ENCODE results near the gene CASP7. TPM values are rescaled to one million over a fixed set of nuclear protein-coding genes. Genes with fewer than 3 reads are reported as not detected.

CASP7 gene
- 10 to 100 TPM in 4 of 5 donors, 1 to 10 TPM in 1; 9.7 to 15.9 (median 13.9) TPM for total RNA-seq
- total RNA-seq (2013): 21.4 TPM
- 11.5 to 38.1 (median 24.0) reads per million in 29 experiments for total RNA-seq

GRCh38 chr10:113679463-113680189 lies at the start of gene CASP7:
TSS of gene CASP7 (plus strand) at chr10:113679912. CDS start at chr10:113697494, 17,582 bp downstream.
- Histone ChIP-seq H3K27me3 (replicated peaks in 1 of 2; ENCODE audit: control insufficient read depth in 2 of 2, extremely low read depth in 1 of 2, insufficient read depth in 2 of 2, low read length in 1 of 2) (no peaks in the 10 kb centered on the region), H3K36me3 (ENCODE audit: control insufficient read depth in 2 of 2, extremely low read depth in 1 of 2, insufficient read depth in 1 of 2, low read length in 1 of 2) (no peaks in the 10 kb centered on the region), H3K4me1 (ENCODE audit: control insufficient read depth in 1 of 2, extremely low read depth in 1 of 2, insufficient read depth in 2 of 2, low read length in 2 of 2) (peaks cover 5 to 22% of the 10 kb centered on the region in 2 experiments), H3K27ac (ENCODE audit: low read length) (peak within 1 kb of the TSS; percentile 92), H3K9me3 (no peaks in the 10 kb centered on the region), H3K4me3 (ENCODE audit: control insufficient read depth in 1 of 2, extremely low read depth in 1 of 2, low read length in 1 of 2) (peak within 1 kb of the TSS; percentile 65 to 100)
- WGBS (ENCODE audit: insufficient coverage): under 1% methylated on average over 59 of the region's 68 CpGs
- H3K9me3 Mint-ChIP-seq: peaks cover 4 to 7% (median 4%) of the 10 kb centered on the region in 3 donors
- peaks cover 17% of the 10 kb centered on the region for H3K36me3 Mint-ChIP-seq
- H3K4me1 Mint-ChIP-seq: peaks cover 46 to 52% (median 51%) of the 10 kb centered on the region in 3 donors
- peak within 1 kb of the TSS; percentile 93 to 97 (median 96) for H3K4me3 Mint-ChIP-seq
- peak within 1 kb of the TSS; percentile 94 to 95 for H3K27ac Mint-ChIP-seq
- ATAC-seq (replicated peaks in 1 of 4) (peak; percentile 84 to 90 (median 89)), DNase-seq (peak; percentile 56 to 86 (median 72))
- POLR2A ChIA-PET: no interaction called here
- H3K27me3 Mint-ChIP-seq: no peaks in the 10 kb centered on the region
- CTCF ChIA-PET: no interaction called here

DNA sequence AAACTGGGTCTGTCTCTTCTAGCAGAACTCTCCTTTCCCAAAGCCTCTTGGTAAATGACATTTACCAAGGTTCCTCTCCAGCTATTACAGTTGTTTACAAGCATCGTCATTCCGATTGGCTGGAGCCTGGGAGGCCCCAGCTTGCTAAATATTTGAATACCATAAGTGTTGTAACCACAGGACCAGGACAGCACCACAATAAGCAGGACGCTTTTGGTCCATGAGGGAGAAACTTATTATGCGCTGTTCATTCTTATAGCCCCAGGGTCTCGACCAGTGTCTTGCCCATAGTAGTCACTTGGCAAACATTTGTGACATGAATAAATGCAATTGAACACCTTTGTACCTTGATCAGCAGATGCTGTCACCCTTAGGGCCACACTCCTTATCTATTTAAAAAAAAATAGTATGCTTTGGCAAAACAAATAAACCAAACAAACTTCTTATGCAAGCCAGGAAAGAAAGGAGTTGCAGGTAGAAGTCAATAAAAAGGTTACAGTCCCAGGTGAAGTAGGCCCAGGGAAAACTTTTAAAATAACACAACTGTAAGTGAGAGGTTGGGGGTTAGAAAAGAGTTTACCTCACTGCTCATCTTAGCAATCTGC lies 48.7 kb upstream of the CASP7 start:
- ChIA-PET POLR2A (no interaction called here), CTCF (interaction anchor here in 1 of 2 donors (0.7 kb wide), 1 partner anchor 29 kb away, joined by 3 read pairs; no protein-coding TSS in a partner anchor)
- 100% methylated on average over 3 of the region's 5 CpGs for WGBS (ENCODE audit: insufficient coverage)
- Histone ChIP-seq H3K27ac (ENCODE audit: low read length) (no peak overlapping the region), H3K4me1 (ENCODE audit: control insufficient read depth in 1 of 2, extremely low read depth in 1 of 2, insufficient read depth in 2 of 2, low read length in 2 of 2) (no peaks in the 10 kb centered on the region), H3K36me3 (ENCODE audit: control insufficient read depth in 2 of 2, extremely low read depth in 1 of 2, insufficient read depth in 1 of 2, low read length in 1 of 2) (no peaks in the 10 kb centered on the region), H3K4me3 (ENCODE audit: control insufficient read depth in 1 of 2, extremely low read depth in 1 of 2, low read length in 1 of 2) (no peak overlapping the region), H3K9me3 (no peaks in the 10 kb centered on the region), H3K27me3 (replicated peaks in 1 of 2; ENCODE audit: control insufficient read depth in 2 of 2, extremely low read depth in 1 of 2, insufficient read depth in 2 of 2, low read length in 1 of 2) (peaks cover 0 to 15% of the 10 kb centered on the region in 2 experiments)
- DNase-seq (no peak), ATAC-seq (replicated peaks in 1 of 4) (no peak)
- Mint-ChIP-seq H3K4me3 (no peak overlapping the region), H3K4me1 (no peaks in the 10 kb centered on the region), H3K27me3 (peaks cover 12 to 14% of the 10 kb centered on the region in 2 donors), H3K9me3 (peaks cover 0 to 5% (median 0%) of the 10 kb centered on the region in 3 donors), H3K27ac (no peak overlapping the region), H3K36me3 (no peaks in the 10 kb centered on the region)

DNA sequence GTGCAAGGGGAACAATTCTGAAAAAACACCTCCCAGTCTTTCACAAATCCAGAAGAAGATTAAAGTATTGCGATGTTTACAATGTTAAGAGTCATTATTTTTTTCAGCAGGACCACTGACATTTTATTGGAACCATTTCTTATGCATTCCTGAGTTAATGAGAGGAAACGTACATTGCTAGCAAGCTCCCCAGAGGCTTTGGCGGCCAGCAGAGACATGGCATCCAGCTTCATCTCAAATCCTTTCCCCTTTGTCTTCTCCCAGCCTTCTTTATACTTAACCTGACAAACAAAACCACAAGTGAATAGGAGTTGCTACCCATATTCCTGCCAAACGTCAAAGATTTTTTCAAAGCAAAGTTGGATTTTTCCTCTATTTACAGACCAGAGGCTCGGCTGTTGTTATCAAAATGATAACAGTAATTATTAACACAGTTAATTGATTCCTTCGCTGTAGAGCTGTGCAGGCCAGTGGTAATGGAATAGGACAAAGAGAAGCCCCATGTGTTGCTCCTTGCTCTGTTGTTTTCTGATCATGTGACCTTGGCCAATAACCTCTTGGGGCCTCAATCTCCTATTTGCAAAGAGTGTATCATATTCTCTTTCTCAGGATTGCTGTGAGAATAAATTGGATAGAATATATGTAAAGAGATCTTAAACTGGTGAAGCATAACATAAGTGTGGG lies 47.9 kb upstream of the CASP7 start:
- POLR2A ChIA-PET: no interaction called here
- WGBS (ENCODE audit: insufficient coverage): 100% methylated on average over 1 of the region's 6 CpGs
- DNase-seq (no peak), ATAC-seq (replicated peaks in 1 of 4) (no peak)
- Histone ChIP-seq H3K27me3 (replicated peaks in 1 of 2; ENCODE audit: control insufficient read depth in 2 of 2, extremely low read depth in 1 of 2, insufficient read depth in 2 of 2, low read length in 1 of 2) (peaks cover 0 to 17% of the 10 kb centered on the region in 2 experiments), H3K4me1 (ENCODE audit: control insufficient read depth in 1 of 2, extremely low read depth in 1 of 2, insufficient read depth in 2 of 2, low read length in 2 of 2) (no peaks in the 10 kb centered on the region), H3K9me3 (no peaks in the 10 kb centered on the region), H3K4me3 (ENCODE audit: control insufficient read depth in 1 of 2, extremely low read depth in 1 of 2, low read length in 1 of 2) (no peak overlapping the region), H3K27ac (ENCODE audit: low read length) (no peak overlapping the region), H3K36me3 (ENCODE audit: control insufficient read depth in 2 of 2, extremely low read depth in 1 of 2, insufficient read depth in 1 of 2, low read length in 1 of 2) (no peaks in the 10 kb centered on the region)
- H3K4me1 Mint-ChIP-seq: no peaks in the 10 kb centered on the region
- H3K27me3 Mint-ChIP-seq: peaks cover 16 to 17% of the 10 kb centered on the region in 2 donors
- peaks cover 0 to 5% (median 0%) of the 10 kb centered on the region in 3 donors for H3K9me3 Mint-ChIP-seq
- H3K4me3 Mint-ChIP-seq: no peak overlapping the region
- H3K36me3 Mint-ChIP-seq: no peaks in the 10 kb centered on the region
- no peak overlapping the region for H3K27ac Mint-ChIP-seq
- CTCF ChIA-PET: interaction anchor here in 1 of 2 donors (0.7 kb wide), 1 partner anchor 30 kb away, joined by 3 read pairs; no protein-coding TSS in a partner anchor

GRCh38 chr10:113639966-113640365 lies 39.7 kb upstream of the CASP7 start:
- Histone ChIP-seq H3K9me3 (no peaks in the 10 kb centered on the region), H3K36me3 (ENCODE audit: control insufficient read depth in 2 of 2, extremely low read depth in 1 of 2, insufficient read depth in 1 of 2, low read length in 1 of 2) (no peaks in the 10 kb centered on the region), H3K4me1 (ENCODE audit: control insufficient read depth in 1 of 2, extremely low read depth in 1 of 2, insufficient read depth in 2 of 2, low read length in 2 of 2) (no peaks in the 10 kb centered on the region), H3K27ac (ENCODE audit: low read length) (no peak overlapping the region), H3K27me3 (replicated peaks in 1 of 2; ENCODE audit: control insufficient read depth in 2 of 2, extremely low read depth in 1 of 2, insufficient read depth in 2 of 2, low read length in 1 of 2) (peaks cover 0 to 14% of the 10 kb centered on the region in 2 experiments), H3K4me3 (ENCODE audit: control insufficient read depth in 1 of 2, extremely low read depth in 1 of 2, low read length in 1 of 2) (no peak overlapping the region)
- Mint-ChIP-seq H3K36me3 (no peaks in the 10 kb centered on the region), H3K27me3 (peaks cover 32 to 33% of the 10 kb centered on the region in 2 donors), H3K4me1 (no peaks in the 10 kb centered on the region), H3K4me3 (no peak overlapping the region), H3K27ac (no peak overlapping the region), H3K9me3 (no peaks in the 10 kb centered on the region)
- no CpG with 5 or more reads among the region's 3 CpGs for WGBS (ENCODE audit: insufficient coverage)
- ATAC-seq (replicated peaks in 1 of 4): no peak
- POLR2A ChIA-PET: no interaction called here
- DNase-seq: no peak
- CTCF ChIA-PET: no interaction called here

- H3K4me3 ChIP-seq (ENCODE audit: control insufficient read depth in 1 of 2, extremely low read depth in 1 of 2, low read length in 1 of 2): no peak overlapping the region
- no peaks in the 10 kb centered on the region for H3K9me3 ChIP-seq
- POLR2A ChIA-PET: no interaction called here
- no peaks in the 10 kb centered on the region for H3K4me1 ChIP-seq (ENCODE audit: control insufficient read depth in 1 of 2, extremely low read depth in 1 of 2, insufficient read depth in 2 of 2, low read length in 2 of 2)
- Mint-ChIP-seq H3K4me3 (no peak overlapping the region), H3K36me3 (no peaks in the 10 kb centered on the region), H3K27me3 (peaks cover 21 to 25% of the 10 kb centered on the region in 2 donors), H3K9me3 (no peaks in the 10 kb centered on the region), H3K27ac (no peak overlapping the region), H3K4me1 (no peaks in the 10 kb centered on the region)
- DNase-seq: no peak
- WGBS (ENCODE audit: insufficient coverage): 86% methylated on average over 2 of the region's 4 CpGs
- CTCF ChIA-PET: no interaction called here
- no peak for ATAC-seq (replicated peaks in 1 of 4)
- no peak overlapping the region for H3K27ac ChIP-seq (ENCODE audit: low read length)
- H3K36me3 ChIP-seq (ENCODE audit: control insufficient read depth in 2 of 2, extremely low read depth in 1 of 2, insufficient read depth in 1 of 2, low read length in 1 of 2): no peaks in the 10 kb centered on the region
- H3K27me3 ChIP-seq (replicated peaks in 1 of 2; ENCODE audit: control insufficient read depth in 2 of 2, extremely low read depth in 1 of 2, insufficient read depth in 2 of 2, low read length in 1 of 2): peaks cover 0 to 4% of the 10 kb centered on the region in 2 experiments
Observed at GRCh38 chr10:113641702-113642101, 38.0 kb upstream of the CASP7 start.

- H3K9me3 ChIP-seq: no peaks in the 10 kb centered on the region
- Mint-ChIP-seq H3K27ac (no peak overlapping the region), H3K27me3 (peaks cover 20 to 21% of the 10 kb centered on the region in 2 donors), H3K4me1 (no peaks in the 10 kb centered on the region), H3K36me3 (no peaks in the 10 kb centered on the region), H3K9me3 (no peaks in the 10 kb centered on the region), H3K4me3 (no peak overlapping the region)
- no CpG with 5 or more reads among the region's 4 CpGs for WGBS (ENCODE audit: insufficient coverage)
- peaks cover 0 to 10% of the 10 kb centered on the region in 2 experiments for H3K27me3 ChIP-seq (replicated peaks in 1 of 2; ENCODE audit: control insufficient read depth in 2 of 2, extremely low read depth in 1 of 2, insufficient read depth in 2 of 2, low read length in 1 of 2)
- no peak overlapping the region for H3K4me3 ChIP-seq (ENCODE audit: control insufficient read depth in 1 of 2, extremely low read depth in 1 of 2, low read length in 1 of 2)
- no peak overlapping the region for H3K27ac ChIP-seq (ENCODE audit: low read length)
- DNase-seq (no peak), ATAC-seq (replicated peaks in 1 of 4) (no peak)
- H3K36me3 ChIP-seq (ENCODE audit: control insufficient read depth in 2 of 2, extremely low read depth in 1 of 2, insufficient read depth in 1 of 2, low read length in 1 of 2): no peaks in the 10 kb centered on the region
- H3K4me1 ChIP-seq (ENCODE audit: control insufficient read depth in 1 of 2, extremely low read depth in 1 of 2, insufficient read depth in 2 of 2, low read length in 2 of 2): no peaks in the 10 kb centered on the region
- ChIA-PET POLR2A (no interaction called here), CTCF (no interaction called here)
Observed at GRCh38 chr10:113643183-113643582, 36.5 kb upstream of the CASP7 start.
